GM10266 (cell line): Measurements from ENCODE around the gene SFMBT2.
A peak's percentile ranks its signal among the peaks of the same experiment; 100 is the strongest.

Experiments
- DNase-seq: peaks from one replicate; pipeline ENCODE4 v3.0.0; 2012; ENCODE audit errors: extremely low spot score
- CTCF ChIP-seq: IDR thresholded peaks from 2 replicates; pipeline ENCODE4 v1.5.1; 2012; ENCODE audit warnings: mild to moderate bottlenecking, low read depth; ENCODE audit not compliant: control insufficient read depth, insufficient read depth; ENCODE audit errors: missing control alignments

SFMBT2 gene

GRCh38 chr10:7410862-7411670 lies at the start of gene SFMBT2:
Gene SFMBT2, minus strand, starts transcription at chr10:7411034. Its CDS starts 29,136 bp downstream, at chr10:7381898.
- peak; percentile 87 for DNase-seq
- no peak for TF ChIP-seq CTCF

GRCh38 chr10:7460006-7460405 lies 49.2 kb upstream of the SFMBT2 start:
- TF ChIP-seq CTCF: no peak
- DNase-seq: no peak

GRCh38 chr10:7458556-7458955 lies 47.7 kb upstream of the SFMBT2 start:
- TF ChIP-seq CTCF: no peak
- no peak for DNase-seq

- DNase-seq: no peak
- TF ChIP-seq CTCF: no peak
Observed at GRCh38 chr10:7457478-7458316, 46.9 kb upstream of the SFMBT2 start.

GRCh38 chr10:7449063-7449695 lies 38.3 kb upstream of the SFMBT2 start:
- no peak for DNase-seq
- TF ChIP-seq CTCF: no peak

GRCh38 chr10:7445474-7446185 lies 34.8 kb upstream of the SFMBT2 start:
- DNase-seq: peak; percentile 45
- no peak for TF ChIP-seq CTCF
